ENCODE data around the gene FEM1A.

Gene FEM1A

GRCh38 chr19:4758659-4759058 lies 32.9 kb upstream of the FEM1A start:
- no peak overlapping the region for H3K9ac ChIP-seq (ENCODE audit: low read depth, low read length)
- H3K36me3 ChIP-seq (ENCODE audit: insufficient read depth, low read depth, low read length): no peaks in the 10 kb centered on the region
- no peak overlapping the region for H3K4me3 ChIP-seq (ENCODE audit: low read length)
- H3K4me1 ChIP-seq (ENCODE audit: insufficient read depth, low read length): peaks cover 4% of the 10 kb centered on the region; the same call in 1 of the 2 replicates
- no peak overlapping the region for H3K27ac ChIP-seq (ENCODE audit: low read length)
- H3K27me3 ChIP-seq (ENCODE audit: insufficient read depth, low read length): peaks cover 30% of the 10 kb centered on the region
- no peaks in the 10 kb centered on the region for H3K9me3 ChIP-seq (ENCODE audit: insufficient read depth, low read depth, low read length)

DNA sequence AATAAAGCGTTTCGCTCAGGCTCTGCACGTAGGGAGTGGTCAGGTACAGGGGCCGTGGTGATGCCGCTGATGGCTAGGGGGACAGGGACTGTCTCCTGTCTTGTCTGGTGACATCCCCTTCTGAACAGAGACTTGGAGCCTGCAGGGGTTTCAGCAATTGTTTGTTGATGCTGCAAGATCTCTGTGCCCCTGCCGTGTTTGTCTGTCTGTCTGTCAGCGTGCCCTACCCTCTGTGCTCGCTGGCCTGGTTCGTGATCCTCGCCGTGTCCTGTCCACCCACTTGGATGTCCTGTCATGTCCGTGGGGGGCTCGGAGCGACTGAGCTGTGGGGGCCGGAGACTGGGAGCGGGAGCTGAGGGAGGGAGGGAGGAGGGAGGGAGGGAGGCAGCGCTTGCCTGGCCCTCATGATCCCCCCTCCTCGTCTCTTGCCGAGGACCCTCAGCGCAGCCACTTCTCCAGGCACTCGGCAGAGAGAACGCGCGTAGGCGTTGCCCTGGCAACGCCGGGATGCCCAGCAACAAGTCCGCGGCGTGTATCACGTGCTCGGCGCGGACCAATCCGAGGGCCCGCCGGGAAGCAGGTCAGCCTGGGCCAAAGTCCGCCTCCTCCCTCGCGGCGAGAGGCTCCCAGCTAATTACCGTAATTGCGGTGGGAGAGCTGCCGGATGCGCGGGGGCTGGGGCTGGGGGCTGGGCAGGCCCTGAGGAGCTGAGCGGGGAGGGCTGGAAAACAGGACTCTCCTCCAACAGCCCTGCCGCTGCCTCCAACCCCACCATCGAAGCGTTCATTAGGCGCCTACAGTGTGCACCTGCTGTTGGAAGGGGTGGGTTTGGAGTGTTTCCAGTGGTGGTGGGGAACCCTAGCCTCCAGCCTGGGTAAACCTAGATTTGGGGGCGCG lies 31.9 kb upstream of the FEM1A start:
- H3K27me3 ChIP-seq (ENCODE audit: insufficient read depth, low read length): peaks cover 30% of the 10 kb centered on the region
- H3K9ac ChIP-seq (ENCODE audit: low read depth, low read length): peak overlapping the region; percentile 27; the same call in 1 of the 2 replicates
- H3K36me3 ChIP-seq (ENCODE audit: insufficient read depth, low read depth, low read length): no peaks in the 10 kb centered on the region
- peak overlapping the region; percentile 65 for H3K4me3 ChIP-seq (ENCODE audit: low read length)
- H3K4me1 ChIP-seq (ENCODE audit: insufficient read depth, low read length): peaks cover 4% of the 10 kb centered on the region; the same call in 1 of the 2 replicates
- no peak overlapping the region for H3K27ac ChIP-seq (ENCODE audit: low read length)
- H3K9me3 ChIP-seq (ENCODE audit: insufficient read depth, low read depth, low read length): no peaks in the 10 kb centered on the region

DNA sequence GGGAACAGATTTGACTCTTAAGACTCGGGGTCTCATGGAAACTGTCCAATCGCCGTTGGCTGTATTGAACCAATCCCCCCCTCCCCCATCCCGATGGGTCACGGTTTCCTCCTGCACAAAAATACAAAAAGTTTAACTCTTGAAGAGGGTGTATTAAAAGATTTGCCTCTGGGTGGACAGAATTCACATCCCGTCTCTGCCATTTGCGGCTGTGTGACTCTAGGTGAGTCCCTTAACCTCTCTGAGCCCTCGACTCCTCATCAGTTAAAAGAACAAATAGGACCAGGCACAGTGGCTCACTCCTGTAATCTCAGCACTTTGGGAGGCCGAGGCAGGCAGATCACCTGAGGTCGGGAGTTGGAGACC lies 31.3 kb upstream of the FEM1A start:
- Histone ChIP-seq H3K27me3 (ENCODE audit: insufficient read depth, low read length) (peaks cover 30% of the 10 kb centered on the region), H3K9ac (ENCODE audit: low read depth, low read length) (peak overlapping the region; percentile 27; the same call in 1 of the 2 replicates), H3K27ac (ENCODE audit: low read length) (no peak overlapping the region), H3K9me3 (ENCODE audit: insufficient read depth, low read depth, low read length) (no peaks in the 10 kb centered on the region), H3K4me3 (ENCODE audit: low read length) (peak overlapping the region; percentile 65), H3K4me1 (ENCODE audit: insufficient read depth, low read length) (peaks cover 4% of the 10 kb centered on the region; the same call in 1 of the 2 replicates), H3K36me3 (ENCODE audit: insufficient read depth, low read depth, low read length) (no peaks in the 10 kb centered on the region)

GRCh38 chr19:4763021-4763420 lies 28.5 kb upstream of the FEM1A start:
- H3K4me1 ChIP-seq (ENCODE audit: insufficient read depth, low read length): peaks cover 4% of the 10 kb centered on the region; the same call in 1 of the 2 replicates
- H3K4me3 ChIP-seq (ENCODE audit: low read length): no peak overlapping the region
- H3K36me3 ChIP-seq (ENCODE audit: insufficient read depth, low read depth, low read length): no peaks in the 10 kb centered on the region
- no peak overlapping the region for H3K27ac ChIP-seq (ENCODE audit: low read length)
- peaks cover 25% of the 10 kb centered on the region for H3K27me3 ChIP-seq (ENCODE audit: insufficient read depth, low read length)
- H3K9ac ChIP-seq (ENCODE audit: low read depth, low read length): no peak overlapping the region
- no peaks in the 10 kb centered on the region for H3K9me3 ChIP-seq (ENCODE audit: insufficient read depth, low read depth, low read length)

DNA sequence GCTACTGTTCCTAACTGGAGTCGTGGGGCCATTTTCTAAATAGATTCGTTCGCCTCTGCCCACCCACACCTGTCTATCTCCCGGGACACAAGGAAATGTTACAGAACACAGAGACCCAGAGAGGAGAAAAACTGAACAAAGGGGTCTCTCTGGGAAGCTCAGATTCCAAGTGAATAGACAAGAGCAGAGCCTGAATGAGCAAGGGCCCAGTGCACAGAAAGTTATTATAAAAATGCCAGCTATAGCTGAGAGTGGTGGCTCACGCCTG lies 27.2 kb upstream of the FEM1A start:
- H3K4me3 ChIP-seq (ENCODE audit: low read length): no peak overlapping the region
- no peaks in the 10 kb centered on the region for H3K9me3 ChIP-seq (ENCODE audit: insufficient read depth, low read depth, low read length)
- no peak overlapping the region for H3K27ac ChIP-seq (ENCODE audit: low read length)
- H3K36me3 ChIP-seq (ENCODE audit: insufficient read depth, low read depth, low read length): no peaks in the 10 kb centered on the region
- peaks cover 12% of the 10 kb centered on the region for H3K27me3 ChIP-seq (ENCODE audit: insufficient read depth, low read length)
- no peak overlapping the region for H3K9ac ChIP-seq (ENCODE audit: low read depth, low read length)
- H3K4me1 ChIP-seq (ENCODE audit: insufficient read depth, low read length): peaks cover 2% of the 10 kb centered on the region; the same call in 1 of the 2 replicates

DNA sequence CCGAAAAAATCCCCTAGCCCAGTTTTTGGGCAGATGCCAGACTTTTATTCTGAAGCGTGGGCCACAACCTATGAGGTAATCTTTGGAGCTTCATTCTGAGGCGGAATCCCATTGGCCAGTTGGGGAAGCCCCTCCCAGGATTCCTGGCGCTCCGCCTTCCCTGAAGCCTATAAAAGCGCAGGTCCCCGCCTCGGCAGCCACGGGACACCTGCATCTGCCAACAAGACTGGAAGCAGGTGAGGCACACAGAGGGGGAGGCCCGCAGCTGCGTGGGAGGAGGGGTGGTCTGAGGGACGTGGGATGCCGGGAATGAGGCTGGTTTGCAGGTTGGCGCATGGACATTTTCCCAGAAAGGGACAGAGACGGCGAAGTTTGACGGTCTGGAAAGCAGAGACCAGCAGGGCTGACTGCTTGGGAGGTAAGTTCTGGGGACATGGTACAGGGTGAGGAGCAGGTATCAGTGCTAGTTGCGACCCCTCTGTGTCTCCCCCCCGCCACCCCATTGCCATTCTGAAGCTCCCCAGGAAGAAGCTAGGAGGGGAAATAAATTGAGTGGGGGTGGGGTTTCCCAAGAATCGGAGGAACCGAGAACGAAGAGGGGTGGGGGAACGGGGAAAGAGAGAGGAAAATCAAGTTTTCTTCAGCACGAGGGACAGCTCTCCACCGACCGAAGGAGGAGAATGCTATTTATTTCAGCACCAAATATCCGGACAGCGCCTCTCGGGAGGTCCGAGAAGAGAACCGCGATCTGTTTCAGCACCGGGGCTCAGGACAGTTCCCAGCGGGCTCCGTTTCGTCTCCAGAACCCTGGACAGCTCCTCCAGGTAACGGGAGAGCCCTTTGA lies 22.4 kb upstream of the FEM1A start:
- no peak overlapping the region for H3K27ac ChIP-seq (ENCODE audit: low read length)
- H3K9ac ChIP-seq (ENCODE audit: low read depth, low read length): no peak overlapping the region
- peaks cover 27% of the 10 kb centered on the region; the same call in 1 of the 2 replicates for H3K27me3 ChIP-seq (ENCODE audit: insufficient read depth, low read length)
- H3K4me1 ChIP-seq (ENCODE audit: insufficient read depth, low read length): no peaks in the 10 kb centered on the region
- no peaks in the 10 kb centered on the region for H3K9me3 ChIP-seq (ENCODE audit: insufficient read depth, low read depth, low read length)
- H3K36me3 ChIP-seq (ENCODE audit: insufficient read depth, low read depth, low read length): no peaks in the 10 kb centered on the region
- no peak overlapping the region for H3K4me3 ChIP-seq (ENCODE audit: low read length)

DNA sequence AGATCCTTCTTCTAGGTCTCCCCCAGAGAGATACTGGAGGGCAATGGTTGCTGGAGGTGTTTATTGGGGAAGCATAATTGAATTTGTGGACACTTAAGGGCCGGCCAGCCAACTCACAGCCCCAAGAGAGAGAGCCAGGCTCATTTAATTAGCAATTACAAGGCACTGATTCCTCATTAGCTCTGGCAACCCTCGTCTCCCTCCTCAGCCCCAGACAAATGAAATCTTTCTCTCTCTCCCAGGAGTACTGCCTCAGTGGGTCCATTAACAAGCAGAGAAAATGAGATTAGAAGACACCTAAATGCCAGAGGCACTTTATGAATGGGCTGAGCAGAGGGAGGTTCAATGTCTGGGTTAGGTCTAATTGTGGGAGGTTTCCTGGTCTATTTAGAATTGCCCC lies 19.0 kb upstream of the FEM1A start:
- H3K4me3 ChIP-seq (ENCODE audit: low read length): no peak overlapping the region
- H3K27ac ChIP-seq (ENCODE audit: low read length): no peak overlapping the region
- H3K9ac ChIP-seq (ENCODE audit: low read depth, low read length): no peak overlapping the region
- no peaks in the 10 kb centered on the region for H3K9me3 ChIP-seq (ENCODE audit: insufficient read depth, low read depth, low read length)
- H3K4me1 ChIP-seq (ENCODE audit: insufficient read depth, low read length): no peaks in the 10 kb centered on the region
- peaks cover 30% of the 10 kb centered on the region; the same call in 1 of the 2 replicates for H3K27me3 ChIP-seq (ENCODE audit: insufficient read depth, low read length)
- H3K36me3 ChIP-seq (ENCODE audit: insufficient read depth, low read depth, low read length): no peaks in the 10 kb centered on the region

- Histone ChIP-seq H3K9me3 (ENCODE audit: insufficient read depth, low read depth, low read length) (no peaks in the 10 kb centered on the region), H3K27me3 (ENCODE audit: insufficient read depth, low read length) (peaks cover 28% of the 10 kb centered on the region; the same call in 1 of the 2 replicates), H3K4me3 (ENCODE audit: low read length) (no peak overlapping the region), H3K27ac (ENCODE audit: low read length) (no peak overlapping the region), H3K4me1 (ENCODE audit: insufficient read depth, low read length) (no peaks in the 10 kb centered on the region), H3K9ac (ENCODE audit: low read depth, low read length) (no peak overlapping the region), H3K36me3 (ENCODE audit: insufficient read depth, low read depth, low read length) (no peaks in the 10 kb centered on the region)
Observed at GRCh38 chr19:4773047-4773640, 18.4 kb upstream of the FEM1A start.

DNA sequence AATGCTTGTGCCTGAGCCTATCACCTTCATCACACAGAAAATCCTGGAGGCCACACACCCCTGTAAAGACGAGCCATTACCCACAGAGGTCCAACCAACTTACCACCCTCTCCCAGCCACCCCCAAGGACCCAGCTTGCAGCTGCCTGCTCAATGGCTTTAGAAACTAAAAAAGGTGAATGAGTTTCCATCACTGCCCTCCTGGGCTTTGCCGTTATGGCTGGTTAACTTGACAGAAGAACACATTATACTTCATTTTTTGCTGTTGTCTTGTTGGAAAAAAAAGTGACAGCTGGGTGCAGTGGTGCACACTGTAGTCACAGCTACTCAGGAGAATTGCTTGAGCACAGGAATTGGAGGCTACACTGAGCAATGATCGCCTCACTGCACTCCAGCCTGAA lies 17.4 kb upstream of the FEM1A start:
- Histone ChIP-seq H3K4me1 (ENCODE audit: insufficient read depth, low read length) (no peaks in the 10 kb centered on the region), H3K36me3 (ENCODE audit: insufficient read depth, low read depth, low read length) (no peaks in the 10 kb centered on the region), H3K9me3 (ENCODE audit: insufficient read depth, low read depth, low read length) (no peaks in the 10 kb centered on the region), H3K9ac (ENCODE audit: low read depth, low read length) (no peak overlapping the region), H3K4me3 (ENCODE audit: low read length) (no peak overlapping the region), H3K27me3 (ENCODE audit: insufficient read depth, low read length) (peaks cover 28% of the 10 kb centered on the region; the same call in 1 of the 2 replicates), H3K27ac (ENCODE audit: low read length) (no peak overlapping the region)

- H3K27ac ChIP-seq (ENCODE audit: low read length): no peak overlapping the region
- H3K36me3 ChIP-seq (ENCODE audit: insufficient read depth, low read depth, low read length): no peaks in the 10 kb centered on the region
- peaks cover 24% of the 10 kb centered on the region; the same call in 1 of the 2 replicates for H3K27me3 ChIP-seq (ENCODE audit: insufficient read depth, low read length)
- no peak overlapping the region for H3K9ac ChIP-seq (ENCODE audit: low read depth, low read length)
- H3K4me3 ChIP-seq (ENCODE audit: low read length): no peak overlapping the region
- H3K4me1 ChIP-seq (ENCODE audit: insufficient read depth, low read length): no peaks in the 10 kb centered on the region
- H3K9me3 ChIP-seq (ENCODE audit: insufficient read depth, low read depth, low read length): no peaks in the 10 kb centered on the region
Observed at GRCh38 chr19:4775627-4776152, 15.8 kb upstream of the FEM1A start.

DNA sequence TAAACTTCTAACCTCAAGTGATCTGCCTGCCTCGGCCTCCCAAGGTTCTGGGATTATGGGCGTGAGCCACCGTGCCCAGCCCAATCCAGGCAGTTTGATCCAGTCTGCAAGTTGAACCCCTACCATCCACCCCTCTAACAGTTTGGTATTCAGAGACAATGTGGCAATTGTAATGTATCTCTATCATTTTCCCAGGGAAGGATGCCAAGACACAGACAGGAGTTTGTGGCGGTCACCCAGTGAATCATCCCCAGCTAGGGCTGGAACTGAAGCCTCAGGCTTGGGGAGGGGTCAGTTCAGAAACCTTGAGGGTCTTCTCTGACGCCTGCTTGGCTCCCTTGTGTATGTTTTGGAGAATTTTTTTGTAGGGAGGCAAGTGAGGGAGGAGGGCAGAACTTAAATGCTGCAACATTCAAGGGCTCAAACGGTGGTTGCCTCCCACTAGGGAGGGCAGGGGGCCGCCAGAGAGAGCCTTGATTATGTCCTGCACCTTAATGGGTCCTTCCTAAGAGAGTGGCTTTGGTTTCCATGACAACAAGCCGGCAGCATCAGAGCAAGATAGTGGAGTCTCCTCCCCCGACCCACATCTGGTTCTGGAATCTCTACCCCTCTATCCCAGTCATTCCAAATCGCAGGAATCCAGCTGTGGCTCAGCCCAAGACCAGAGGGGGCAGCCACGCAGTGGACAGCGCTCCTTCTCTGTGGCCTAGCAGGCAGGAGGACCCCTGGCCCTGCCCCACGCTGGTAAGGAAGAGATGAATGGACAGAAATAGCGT lies 14.9 kb upstream of the FEM1A start:
- Histone ChIP-seq H3K4me1 (ENCODE audit: insufficient read depth, low read length) (no peaks in the 10 kb centered on the region), H3K27me3 (ENCODE audit: insufficient read depth, low read length) (peaks cover 24% of the 10 kb centered on the region; the same call in 1 of the 2 replicates), H3K9me3 (ENCODE audit: insufficient read depth, low read depth, low read length) (no peaks in the 10 kb centered on the region), H3K4me3 (ENCODE audit: low read length) (no peak overlapping the region), H3K9ac (ENCODE audit: low read depth, low read length) (no peak overlapping the region), H3K27ac (ENCODE audit: low read length) (no peak overlapping the region), H3K36me3 (ENCODE audit: insufficient read depth, low read depth, low read length) (no peaks in the 10 kb centered on the region)
